ENCODE results near the gene ARHGAP22.
A peak's percentile ranks its signal among the peaks of the same experiment; 100 is the strongest.

The ARHGAP22 gene

DNA sequence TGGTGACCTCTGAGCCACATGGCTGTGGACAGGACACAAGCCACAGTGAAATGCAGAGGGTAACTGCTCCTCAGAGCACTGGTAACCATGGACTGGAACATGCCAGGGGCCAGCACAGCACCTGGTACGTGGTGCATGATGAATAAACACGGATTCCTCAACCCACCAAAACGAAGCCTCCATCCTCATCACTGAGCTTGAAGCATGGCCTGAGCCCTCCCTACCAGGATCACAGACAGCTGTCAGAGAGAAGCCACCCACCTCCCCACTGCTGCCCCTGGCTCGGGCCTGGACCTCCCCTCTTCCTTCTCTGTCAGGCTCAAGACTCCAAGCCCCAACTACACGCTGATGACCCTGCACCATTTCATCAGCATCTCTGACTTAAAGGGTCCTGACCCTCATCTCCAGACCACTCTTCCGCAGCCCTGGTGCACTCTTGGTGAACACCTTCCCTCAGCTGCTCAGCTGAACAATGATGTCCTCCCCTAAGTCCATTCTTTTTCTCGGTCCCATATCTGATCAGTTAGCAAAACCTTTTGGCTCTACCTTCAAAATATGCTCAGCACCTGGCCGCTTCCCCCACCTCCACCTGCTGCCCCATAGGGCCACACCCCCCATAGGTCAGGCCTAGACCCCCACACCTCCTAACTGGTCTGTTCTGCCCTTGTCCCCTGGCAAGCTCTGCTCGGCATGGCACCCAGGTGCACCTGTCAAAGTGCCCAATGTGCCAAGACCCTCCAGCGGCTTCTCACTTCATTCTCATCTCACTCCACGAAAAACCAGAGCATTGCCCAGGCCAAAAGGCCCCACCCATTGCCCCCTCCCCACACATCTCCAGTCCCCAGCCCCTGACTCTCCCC, 157.3 kb downstream of the ARHGAP22 start:
- H3K36me3 ChIP-seq: peaks cover 0 to 5% (median 0%) of the 10 kb centered on the region in 3 donors
- H3K4me3 ChIP-seq: no peak overlapping the region
- H3K9me3 ChIP-seq: no peaks in the 10 kb centered on the region
- intact Hi-C loops (cut with DNase I; ENCODE audit: low total_unique reads): no loop called here
- no peaks in the 10 kb centered on the region for H3K4me1 ChIP-seq
- peak; percentile 13 to 50 for DNase-seq
- TF ChIP-seq, protein P1, sequence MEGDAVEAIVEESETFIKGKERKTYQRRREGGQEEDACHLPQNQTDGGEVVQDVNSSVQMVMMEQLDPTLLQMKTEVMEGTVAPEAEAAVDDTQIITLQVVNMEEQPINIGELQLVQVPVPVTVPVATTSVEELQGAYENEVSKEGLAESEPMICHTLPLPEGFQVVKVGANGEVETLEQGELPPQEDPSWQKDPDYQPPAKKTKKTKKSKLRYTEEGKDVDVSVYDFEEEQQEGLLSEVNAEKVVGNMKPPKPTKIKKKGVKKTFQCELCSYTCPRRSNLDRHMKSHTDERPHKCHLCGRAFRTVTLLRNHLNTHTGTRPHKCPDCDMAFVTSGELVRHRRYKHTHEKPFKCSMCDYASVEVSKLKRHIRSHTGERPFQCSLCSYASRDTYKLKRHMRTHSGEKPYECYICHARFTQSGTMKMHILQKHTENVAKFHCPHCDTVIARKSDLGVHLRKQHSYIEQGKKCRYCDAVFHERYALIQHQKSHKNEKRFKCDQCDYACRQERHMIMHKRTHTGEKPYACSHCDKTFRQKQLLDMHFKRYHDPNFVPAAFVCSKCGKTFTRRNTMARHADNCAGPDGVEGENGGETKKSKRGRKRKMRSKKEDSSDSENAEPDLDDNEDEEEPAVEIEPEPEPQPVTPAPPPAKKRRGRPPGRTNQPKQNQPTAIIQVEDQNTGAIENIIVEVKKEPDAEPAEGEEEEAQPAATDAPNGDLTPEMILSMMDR (IDR thresholded peaks at IDR 0.05): no peak
- H3K27me3 ChIP-seq: no peaks in the 10 kb centered on the region
- no peak overlapping the region for H3K27ac ChIP-seq

DNA sequence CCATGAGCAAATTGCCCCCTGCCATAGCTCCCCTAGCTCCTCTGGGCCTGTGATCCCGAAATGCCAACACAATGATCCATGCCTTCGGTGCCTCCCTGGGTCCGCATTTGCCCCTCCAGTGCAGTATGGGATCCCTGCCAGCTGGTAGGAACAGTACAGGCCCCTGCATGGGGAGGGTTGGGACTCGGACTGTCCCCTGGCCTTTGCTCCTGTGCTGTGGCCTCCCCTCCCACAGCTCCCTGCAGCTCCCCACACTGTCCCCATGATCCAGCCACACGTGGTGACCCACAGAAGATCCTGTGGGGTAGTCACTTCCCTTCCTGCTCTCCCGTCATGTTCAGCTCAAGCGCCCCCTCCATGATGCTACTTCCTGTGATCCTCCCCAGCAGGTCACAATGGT, 158.1 kb downstream of the ARHGAP22 start:
- intact Hi-C loops (cut with DNase I; ENCODE audit: low total_unique reads): no loop called here
- H3K4me3 ChIP-seq: no peak overlapping the region
- DNase-seq: peak in 1 of 2 donors; percentile 57
- H3K4me1 ChIP-seq: no peaks in the 10 kb centered on the region
- TF ChIP-seq, protein P1 (IDR thresholded peaks at IDR 0.05): no peak
- H3K27ac ChIP-seq: no peak overlapping the region
- no peaks in the 10 kb centered on the region for H3K27me3 ChIP-seq
- no peaks in the 10 kb centered on the region for H3K9me3 ChIP-seq
- peaks cover 0 to 5% (median 0%) of the 10 kb centered on the region in 3 donors for H3K36me3 ChIP-seq

- DNase-seq: no peak
- Histone ChIP-seq H3K9me3 (no peaks in the 10 kb centered on the region), H3K27me3 (no peaks in the 10 kb centered on the region), H3K36me3 (peaks cover 0 to 5% (median 0%) of the 10 kb centered on the region in 3 donors), H3K4me3 (no peak overlapping the region), H3K4me1 (no peaks in the 10 kb centered on the region), H3K27ac (no peak overlapping the region)
- intact Hi-C loops (cut with DNase I; ENCODE audit: low total_unique reads): no loop called here
- TF ChIP-seq, protein P1 (IDR thresholded peaks at IDR 0.05): no peak
Measured at GRCh38 chr10:48445932-48446331, 158.9 kb downstream of the ARHGAP22 start.

- H3K36me3 ChIP-seq: peaks cover 0 to 2% (median 0%) of the 10 kb centered on the region in 3 donors
- no peaks in the 10 kb centered on the region for H3K27me3 ChIP-seq
- intact Hi-C loops (cut with DNase I; ENCODE audit: low total_unique reads): no loop called here
- no peaks in the 10 kb centered on the region for H3K4me1 ChIP-seq
- H3K27ac ChIP-seq: no peak overlapping the region
- TF ChIP-seq, protein P1 (IDR thresholded peaks at IDR 0.05): no peak
- no peak overlapping the region for H3K4me3 ChIP-seq
- DNase-seq: peak in 1 of 2 donors; percentile 56
- H3K9me3 ChIP-seq: no peaks in the 10 kb centered on the region
Measured at GRCh38 chr10:48444861-48445841, 159.7 kb downstream of the ARHGAP22 start.

DNA sequence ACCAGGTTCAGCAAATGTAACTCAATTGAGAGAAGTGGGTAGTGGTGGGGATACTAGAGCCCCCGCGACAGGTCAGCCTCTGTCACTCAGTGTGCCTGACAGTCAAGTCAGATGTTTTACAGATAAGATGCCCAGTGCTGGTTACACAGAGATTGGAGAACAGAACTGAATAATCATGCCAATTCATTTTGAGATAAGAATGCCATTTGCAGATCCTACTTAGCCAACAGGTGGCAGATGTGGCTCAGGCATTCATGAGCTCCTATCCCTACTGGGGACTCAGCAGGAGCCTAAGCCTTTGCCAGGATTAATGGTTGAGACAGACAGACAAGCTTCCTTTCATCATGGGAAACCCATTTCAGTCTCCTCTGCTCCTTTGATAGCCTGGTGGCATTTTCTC, 160.6 kb downstream of the ARHGAP22 start:
- Histone ChIP-seq H3K36me3 (no peaks in the 10 kb centered on the region), H3K9me3 (no peaks in the 10 kb centered on the region), H3K4me3 (no peak overlapping the region), H3K27me3 (no peaks in the 10 kb centered on the region), H3K27ac (no peak overlapping the region), H3K4me1 (no peaks in the 10 kb centered on the region)
- intact Hi-C loops (cut with DNase I; ENCODE audit: low total_unique reads): no loop called here
- TF ChIP-seq, protein P1 (IDR thresholded peaks at IDR 0.05): no peak
- DNase-seq: no peak
